HG03139 (cell line): ENCODE data around the gene NDST4.
"Not testable (repeated sequence)": the region's sequence is repeated elsewhere in the genome, so short reads cannot be mapped to it uniquely, and the experiment has no call there.

ENCODE experiments used
- ATAC-seq: cut with Tn5 transposase; IDR thresholded peaks from one replicate; pipeline ENCODE4 v1.9.1; 2021; ENCODE audit not compliant: unreplicated experiment

The NDST4 gene

DNA sequence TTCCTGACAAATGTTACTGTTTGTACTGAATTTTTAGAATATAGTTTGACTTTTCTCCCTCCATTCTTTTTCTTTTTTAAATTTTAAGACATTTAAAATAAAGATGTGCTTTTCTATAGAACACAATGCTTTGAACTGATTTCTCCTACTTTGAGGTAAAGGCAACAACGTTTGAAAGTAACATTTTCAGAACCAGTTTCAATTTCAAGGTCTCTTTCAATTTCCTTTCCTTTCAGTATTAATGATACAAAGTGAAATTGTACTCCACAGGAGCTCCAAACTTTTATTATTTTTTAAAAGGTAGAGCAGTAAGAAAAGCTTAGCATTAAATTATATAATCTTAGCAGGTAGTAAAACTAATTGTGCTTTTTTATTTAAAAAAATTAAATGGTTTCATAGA lies 54.9 kb downstream of the NDST4 start:
- ATAC-seq, result no peak

GRCh38 chr4:115054836-115055235 lies 58.6 kb downstream of the NDST4 start:
- no peak for ATAC-seq

DNA sequence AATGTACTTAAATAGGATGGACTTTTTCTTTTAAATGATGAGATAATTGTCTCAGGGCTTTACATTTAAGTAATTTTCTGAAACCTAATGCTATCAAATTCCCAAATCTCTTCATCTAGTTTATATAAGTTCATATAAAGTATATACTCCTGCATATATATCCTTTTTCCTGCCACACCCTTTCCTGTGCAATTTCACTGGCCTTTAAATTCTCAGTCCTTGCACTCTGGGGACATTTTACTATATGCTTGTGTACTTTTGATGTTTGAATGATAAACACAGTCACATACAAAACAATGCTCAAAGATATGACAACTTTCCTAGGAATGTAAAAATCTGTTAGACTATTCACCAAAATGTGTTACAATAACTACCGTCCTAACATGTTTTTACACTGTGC lies 60.1 kb downstream of the NDST4 start:
- no peak for ATAC-seq

DNA sequence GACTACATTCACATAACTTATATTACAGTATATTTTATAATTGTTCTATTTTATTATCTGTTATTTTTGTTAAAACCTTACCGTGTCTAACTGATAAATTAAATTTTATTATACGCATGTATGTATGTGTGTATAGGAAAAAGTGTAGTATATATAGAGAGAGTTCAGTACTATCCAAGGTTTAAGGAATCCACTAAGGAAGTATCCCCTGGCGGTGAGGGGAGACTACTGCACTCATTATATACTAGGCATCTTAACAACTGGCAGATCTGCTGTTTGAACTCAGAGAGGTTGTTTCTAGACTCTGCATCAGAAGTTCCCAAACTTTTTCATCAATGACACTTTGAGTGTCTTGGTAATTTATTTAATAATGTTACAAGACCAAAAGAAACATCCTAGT lies 70.9 kb downstream of the NDST4 start:
- ATAC-seq, result no peak

DNA sequence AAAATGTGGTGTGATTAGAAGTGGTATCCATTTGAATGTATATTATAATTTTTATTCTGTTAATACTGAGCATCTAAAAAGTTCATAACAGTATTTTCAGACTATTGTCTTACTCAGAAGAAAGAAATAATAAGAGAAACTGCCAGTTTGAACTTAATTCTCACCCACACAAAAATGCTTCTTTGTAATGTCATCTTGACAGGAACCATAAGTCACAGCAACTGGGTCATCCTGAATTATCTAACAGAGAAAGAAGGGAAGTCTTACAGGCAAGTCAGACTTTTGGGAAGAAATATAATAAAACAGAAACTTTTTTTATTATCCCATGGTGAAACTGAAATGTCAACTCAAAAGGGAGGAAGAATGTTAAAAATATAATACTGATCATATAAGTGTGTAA lies 83.1 kb downstream of the NDST4 start:
- no peak for ATAC-seq

DNA sequence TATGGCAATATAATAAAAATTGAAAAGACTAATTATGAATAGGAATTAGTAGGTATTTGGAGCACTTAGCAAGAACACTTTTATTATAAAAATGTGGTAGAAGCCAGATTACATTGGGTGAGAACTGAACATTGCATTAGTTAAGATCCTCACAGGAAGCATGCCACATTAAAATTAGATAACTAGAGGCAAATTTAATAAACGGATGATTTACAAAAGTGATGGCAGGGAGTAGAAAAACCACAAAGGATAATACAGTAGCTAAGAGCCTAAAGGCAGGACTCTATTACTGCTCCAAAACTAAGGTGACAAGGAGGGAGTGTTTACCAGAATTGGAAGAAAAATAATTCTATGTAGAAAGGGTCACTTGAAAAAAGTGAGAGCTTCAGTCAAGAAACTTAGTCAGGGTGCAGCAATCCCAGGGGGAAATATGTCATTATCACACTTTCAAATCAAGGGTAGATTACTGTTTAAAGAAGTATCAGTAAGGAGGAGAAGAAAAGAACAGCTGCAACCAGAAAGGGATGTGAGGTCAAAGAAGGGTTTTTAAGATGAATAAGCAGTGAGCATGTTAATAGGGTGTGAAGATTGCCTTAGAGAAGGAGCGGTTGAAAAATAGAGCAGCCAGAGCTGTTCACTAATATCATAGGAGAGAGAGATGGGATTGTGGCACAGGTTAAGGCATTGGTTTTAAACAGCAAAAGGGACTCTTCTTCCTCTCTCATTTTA lies 84.6 kb downstream of the NDST4 start:
- no peak for ATAC-seq

DNA sequence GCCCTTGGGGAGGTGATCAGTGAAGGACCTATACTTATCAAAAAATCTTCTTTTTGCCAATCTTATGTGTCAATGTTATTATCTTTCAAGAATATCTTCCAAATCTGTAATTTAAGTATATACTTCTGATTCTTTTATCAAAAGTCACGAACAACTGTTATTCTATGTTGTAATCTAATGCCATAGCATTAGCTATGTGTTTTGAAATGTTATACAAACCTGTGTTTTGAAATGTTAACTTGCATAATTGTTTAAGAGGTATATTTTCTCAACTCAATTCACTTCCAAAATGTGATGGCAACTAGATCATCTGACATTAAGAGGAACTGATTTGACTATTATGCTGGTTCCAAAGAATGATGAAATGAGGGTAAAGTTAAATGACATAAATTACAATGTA lies 113.5 kb downstream of the NDST4 start:
- ATAC-seq, result no peak

DNA sequence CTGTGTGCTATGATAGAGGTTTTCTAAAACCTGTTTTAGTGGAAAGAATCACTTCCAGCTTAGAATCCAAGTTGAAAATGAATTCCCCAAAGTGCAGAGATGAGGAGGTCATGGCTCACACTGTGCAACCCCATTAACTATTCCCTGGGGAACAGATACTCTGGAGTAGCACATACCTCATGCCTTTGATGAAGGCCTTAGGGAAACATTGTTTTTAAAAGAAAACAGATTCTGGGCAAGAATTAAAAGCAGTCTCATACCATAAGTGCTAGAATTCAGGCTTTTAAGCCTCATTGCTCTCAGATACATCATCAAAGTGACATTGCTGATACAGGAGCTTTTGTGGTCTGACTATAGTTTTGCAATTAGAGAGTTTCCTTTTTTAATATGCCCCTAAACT lies 115.1 kb downstream of the NDST4 start:
- ATAC-seq, result no peak

DNA sequence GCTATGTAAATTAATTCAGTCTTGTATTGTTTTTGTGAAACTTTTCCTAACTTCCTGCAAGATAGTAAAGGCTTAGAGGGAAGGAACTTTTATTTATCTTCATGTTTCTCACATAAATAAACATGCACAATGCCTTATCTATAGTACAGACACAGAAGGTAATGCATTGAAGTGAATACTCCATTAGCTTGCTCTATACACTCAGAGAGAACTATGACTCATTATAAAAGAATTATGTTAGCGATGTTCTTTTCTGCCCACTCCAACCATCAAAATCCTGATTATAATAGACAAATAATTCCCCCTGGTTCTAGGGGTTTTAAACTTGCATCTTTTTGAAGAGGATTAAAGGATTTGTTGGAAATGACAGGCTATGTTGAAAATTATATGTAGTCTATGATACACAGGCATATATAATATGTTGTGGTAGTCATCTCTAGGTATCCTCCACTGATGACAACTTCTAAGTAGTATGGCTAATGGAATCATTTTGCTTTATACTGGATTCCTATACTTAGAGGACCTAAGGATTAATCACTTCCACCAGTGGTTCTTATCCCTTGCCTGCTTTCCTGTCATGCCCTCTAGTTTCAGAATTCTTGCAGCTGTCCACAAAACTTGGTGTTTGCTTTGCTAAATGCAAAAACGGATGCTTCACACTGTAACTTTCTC lies 115.7 kb downstream of the NDST4 start:
- ATAC-seq, result no peak

GRCh38 chr4:114986133-114986532 lies 127.3 kb downstream of the NDST4 start:
- no peak for ATAC-seq

DNA sequence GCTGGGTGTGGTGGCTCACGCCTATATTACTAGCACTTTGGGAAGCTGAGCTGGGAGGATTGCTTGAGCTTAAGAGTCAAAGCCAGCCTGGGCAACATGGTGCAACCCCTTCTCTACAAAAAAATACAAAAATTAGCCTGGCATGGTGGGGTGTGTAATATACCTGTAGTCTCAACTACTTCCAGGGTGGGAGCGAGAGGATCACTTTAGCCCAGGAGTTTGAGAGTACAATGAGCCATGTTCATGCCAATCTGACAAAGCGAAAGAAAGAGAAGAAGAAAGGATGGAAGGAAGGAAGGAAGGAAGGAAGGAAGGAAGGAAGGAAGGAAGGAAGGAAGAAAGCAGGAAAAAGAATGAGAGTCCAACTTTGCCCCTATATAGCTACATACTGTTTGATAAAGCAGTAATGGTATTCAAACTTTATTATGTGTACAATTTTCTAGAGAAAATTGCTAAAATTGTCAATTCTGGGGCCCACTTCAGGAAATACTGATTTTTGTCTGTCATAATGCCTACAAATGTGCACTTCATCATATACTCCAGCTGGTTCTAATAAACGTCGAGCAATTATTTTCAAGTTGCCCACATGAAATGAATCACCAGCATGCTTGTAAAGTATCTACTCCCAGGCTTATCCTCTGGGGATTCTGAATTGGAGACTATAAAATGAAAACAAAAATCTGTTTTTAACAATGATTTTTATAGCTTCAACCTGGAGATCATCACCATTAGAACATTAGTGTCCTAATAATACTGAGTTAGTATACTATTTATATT lies 132.3 kb downstream of the NDST4 start:
- ATAC-seq, result no peak

GRCh38 chr4:114980399-114980798 lies 133.0 kb downstream of the NDST4 start:
- ATAC-seq, result not testable (repeated sequence)

- no peak for ATAC-seq
These were observed 136.5 kb downstream of the NDST4 start for GRCh38 chr4:114976901-114977300.

GRCh38 chr4:114964026-114964425 lies 149.4 kb downstream of the NDST4 start:
- ATAC-seq, result no peak

DNA sequence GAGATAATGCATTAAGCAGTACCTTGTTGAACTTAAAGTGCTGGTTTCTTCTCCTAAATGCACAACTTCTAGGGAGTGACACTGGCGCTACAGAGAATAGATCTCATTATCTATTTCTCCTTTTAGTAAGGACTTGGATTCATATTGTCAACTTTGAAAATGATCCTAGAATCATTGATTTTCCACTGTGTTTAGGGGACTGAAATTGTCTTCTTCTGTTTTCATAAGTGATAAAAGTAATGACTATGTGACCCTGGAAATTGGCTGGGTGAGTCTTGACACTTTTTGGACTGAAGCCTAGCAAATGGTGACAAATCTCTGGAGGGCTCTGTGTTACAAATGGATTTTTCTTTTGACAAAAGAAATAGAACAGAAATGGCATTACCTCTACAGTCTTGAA lies 167.8 kb downstream of the NDST4 start:
- ATAC-seq, result no peak

DNA sequence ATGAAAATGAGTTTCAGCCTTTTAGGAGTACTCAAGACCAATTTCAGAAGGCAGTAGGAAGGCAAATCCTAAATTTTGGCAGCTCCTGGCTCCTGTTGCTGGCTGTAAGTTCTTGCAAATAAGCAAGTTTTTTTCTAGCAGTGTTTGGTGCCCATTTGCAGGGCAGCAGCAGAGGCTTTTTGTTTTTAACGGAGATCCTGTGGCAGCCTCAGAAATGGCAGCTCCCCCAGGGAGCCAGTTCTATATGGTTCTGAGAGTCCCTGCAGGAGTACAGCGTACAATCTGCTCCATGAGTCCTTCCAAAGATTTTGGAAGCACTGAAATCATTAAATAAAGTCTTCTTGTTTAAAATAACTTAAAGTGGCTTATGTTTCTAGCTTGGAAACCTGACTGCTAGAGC lies 171.9 kb downstream of the NDST4 start:
- no peak for ATAC-seq

GRCh38 chr4:114927881-114928280 lies 185.5 kb downstream of the NDST4 start:
- no peak for ATAC-seq

DNA sequence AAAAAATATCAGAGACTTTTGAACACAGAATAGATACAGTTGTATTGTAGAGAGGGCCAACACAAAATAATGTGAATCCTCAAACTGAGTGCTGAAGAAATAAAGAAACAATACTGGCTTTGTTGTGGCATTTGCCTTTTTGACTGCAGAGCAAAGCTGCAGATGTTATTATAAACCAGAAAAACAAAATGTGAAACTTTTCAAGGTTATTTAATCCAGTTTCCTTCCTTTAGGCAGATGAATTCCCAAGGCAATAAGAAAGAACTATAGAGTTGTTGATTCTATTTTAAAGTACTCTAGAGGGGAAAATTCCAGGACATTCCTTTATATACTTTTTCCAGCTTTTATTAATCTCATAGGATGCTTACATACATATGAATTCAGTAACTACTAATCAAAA lies 186.8 kb downstream of the NDST4 start:
- ATAC-seq, result no peak

DNA sequence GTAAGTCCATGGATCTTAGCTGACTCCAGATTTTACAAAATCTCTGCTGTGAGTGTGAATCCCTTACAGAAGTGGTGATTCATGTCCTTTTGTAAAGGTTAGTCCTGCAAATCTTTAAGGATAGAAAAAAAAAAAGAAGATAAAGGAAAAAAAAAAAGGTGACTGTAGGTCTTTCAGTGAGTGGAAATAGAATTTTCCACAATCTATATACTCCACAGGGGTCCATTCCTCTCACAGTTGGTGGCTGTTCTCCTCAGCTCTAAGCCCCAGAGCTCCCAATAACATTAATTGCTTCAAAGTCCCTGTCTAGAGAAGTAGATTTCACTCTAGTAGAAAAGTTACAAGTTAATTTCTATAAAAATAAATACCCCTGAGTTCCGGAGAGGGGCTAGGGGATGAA lies 189.1 kb downstream of the NDST4 start:
- ATAC-seq, result no peak

DNA sequence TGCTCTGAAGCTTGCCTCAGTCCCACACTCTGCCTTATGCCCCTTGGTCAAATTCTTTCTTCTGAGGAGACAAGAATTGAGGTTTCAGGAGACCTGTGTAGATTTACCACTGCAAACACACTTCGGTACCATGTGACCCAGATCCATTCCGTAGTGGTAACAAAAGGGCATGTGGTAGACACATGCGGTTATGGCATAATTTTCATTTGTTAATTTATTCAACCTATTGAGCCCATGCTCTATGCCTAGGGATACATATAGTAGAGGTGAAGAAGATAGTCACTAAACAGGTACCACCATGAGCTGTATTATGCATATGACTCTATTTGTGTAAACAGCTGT lies 190.9 kb downstream of the NDST4 start:
- ATAC-seq, result no peak

GRCh38 chr4:114921790-114922591 lies 191.4 kb downstream of the NDST4 start:
- no peak for ATAC-seq
